Smooth muscle cell (in vitro differentiated cells): ENCODE measurements around the gene DSC2. TPM values are rescaled to one million over a fixed set of nuclear protein-coding genes. Genes with fewer than 3 reads are reported as not detected.
A peak's percentile ranks its signal among the peaks of the same experiment; 100 is the strongest.

Source experiments
- DNase-seq: peaks from one replicate; lab custom pipeline; 2025; ENCODE audit not compliant: unreplicated experiment; lab: John Stamatoyannopoulos, UW
- H2AFZ ChIP-seq: fragments of 200-600 bp; sonication (generic); 2 replicates; pipeline ENCODE4 v1.6.0; 2016; ENCODE audit warnings: antibody characterized with exemption, low read depth, mild to moderate bottlenecking
- H3F3A ChIP-seq: fragments of 200-600 bp; sonication (generic); 2 replicates; pipeline ENCODE4 v1.6.0; 2017; ENCODE audit warnings: antibody characterized with exemption, low read depth
- H3K27ac ChIP-seq: fragments of 200-600 bp; sonication (generic); 2 replicates; pipeline ENCODE4 v1.5.1; 2016; ENCODE audit warnings: low read depth, mild to moderate bottlenecking
- H3K27me3 ChIP-seq: fragments of 200-600 bp; sonication (generic); 2 replicates; pipeline ENCODE4 v1.6.1; 2016; ENCODE audit warnings: low read depth, mild to moderate bottlenecking
- H3K36me3 ChIP-seq: fragments of 200-600 bp; sonication (generic); 2 replicates; pipeline ENCODE4 v1.5.1; 2016; ENCODE audit warnings: low read depth
- H3K4me1 ChIP-seq: fragments of 200-600 bp; sonication (generic); 2 replicates; pipeline ENCODE4 v1.5.1; 2016; ENCODE audit warnings: low read depth
- H3K4me2 ChIP-seq: fragments of 200-600 bp; sonication (generic); 2 replicates; pipeline ENCODE4 v1.6.0; 2016; ENCODE audit warnings: mild to moderate bottlenecking
- H3K4me3 ChIP-seq: fragments of 200-600 bp; sonication (generic); 2 replicates; pipeline ENCODE4 v1.5.1; 2016; ENCODE audit warnings: mild to moderate bottlenecking
- H3K79me2 ChIP-seq: fragments of 200-600 bp; sonication (generic); 2 replicates; pipeline ENCODE4 v1.6.0; 2016; ENCODE audit warnings: low read depth, mild to moderate bottlenecking
- H3K9ac ChIP-seq: fragments of 200-600 bp; sonication (generic); 2 replicates; pipeline ENCODE4 v1.6.0; 2016; ENCODE audit warnings: low read depth
- H3K9me3 ChIP-seq: fragments of 200-600 bp; sonication (generic); replicated peaks from 2 replicates; pipeline ENCODE4 v1.5.1; 2016; ENCODE audit warnings: low read depth
- H4K20me1 ChIP-seq: fragments of 200-600 bp; sonication (generic); 2 replicates; pipeline ENCODE4 v1.6.0; 2016; ENCODE audit warnings: low read depth
- CTCF ChIP-seq: fragments of 200-600 bp; sonication (generic); IDR thresholded peaks from 2 replicates; pipeline ENCODE4 v1.5.1; 2017; ENCODE audit warnings: borderline replicate concordance, mild to moderate bottlenecking, antibody characterized with exemption; ENCODE audit not compliant: insufficient read depth, poor library complexity, severe bottlenecking
- WGBS: methylation state at CpG from one replicate; pipeline ENCODE4 v1.1.7; 2016; ENCODE audit warnings: low lambda C conversion rate; 5-methylcytosine and 5-hydroxymethylcytosine counted together
- polyA plus RNA-seq: library from polyadenylated mRNA; unstranded; fragments of >200 nt; fragmentation: Nextera tagmentation; extraction: Ambion mirVana; gene quantifications from 2 replicates; pipeline ENCODE4 v1.2.1, GENCODE V29; 2016
- total RNA-seq: library from RNA; depleted of rRNA; stranded (reverse); fragments of >200 nt; gene quantifications from 2 replicates; pipeline ENCODE4 v1.2.3, GENCODE V29; 2014

Gene DSC2
- total and polyA plus RNA-seq, 2 experiments from 2014 or later: 15.6 to 78.8 TPM

DNA sequence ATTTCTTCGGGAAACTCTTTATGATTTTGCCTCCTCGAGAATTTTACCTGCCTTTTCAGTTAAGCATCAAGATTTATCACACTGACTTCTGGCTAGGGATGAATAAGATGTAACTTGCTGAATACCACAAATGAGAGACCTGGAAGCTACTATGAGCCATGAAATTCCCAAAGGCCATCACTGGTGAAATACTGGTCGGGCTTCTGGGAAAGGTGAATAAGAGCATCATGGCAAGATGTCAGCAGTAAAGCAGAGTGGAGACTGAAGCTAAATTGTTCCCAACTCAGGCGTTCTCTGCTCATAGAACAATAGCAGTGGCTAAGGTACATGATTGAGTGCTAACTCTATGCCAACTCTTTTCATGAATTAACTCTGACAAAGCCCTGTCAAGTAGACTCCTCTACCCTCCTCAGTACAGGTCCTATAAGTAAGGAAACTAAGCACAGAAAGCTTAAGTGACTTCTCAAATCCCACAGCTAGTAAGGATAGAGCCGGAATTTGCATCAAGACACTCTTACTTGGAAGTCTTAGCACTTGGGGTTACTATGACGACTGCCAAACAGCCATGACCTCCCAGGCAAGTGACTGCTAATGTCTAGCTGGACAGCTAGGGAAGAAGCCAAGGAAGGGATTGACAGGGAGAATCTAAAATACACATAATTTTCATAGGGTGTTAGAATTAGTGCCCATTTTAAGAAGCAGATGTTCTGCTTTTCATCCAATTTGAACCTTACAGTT, 37.0 kb downstream of the DSC2 start:
- H2AFZ ChIP-seq: no peak overlapping the region

GRCh38 chr18:31064130-31064529, 38.1 kb downstream of the DSC2 start:
- TF ChIP-seq CTCF: no peak
- H3K9me3 ChIP-seq: no peaks in the 10 kb centered on the region
- no peak overlapping the region for H2AFZ ChIP-seq
- 0% methylated on average over 1 of the region's 1 CpG for WGBS
- H3K36me3 ChIP-seq: no peaks in the 10 kb centered on the region
- no peak overlapping the region for H3K4me2 ChIP-seq
- no peaks in the 10 kb centered on the region for H3K27me3 ChIP-seq
- H3K4me1 ChIP-seq: no peaks in the 10 kb centered on the region
- DNase-seq: no peak
- H3K4me3 ChIP-seq: no peak overlapping the region
- no peak overlapping the region for H3K9ac ChIP-seq
- H4K20me1 ChIP-seq: no peaks in the 10 kb centered on the region
- peak overlapping the region; percentile 67 for H3K27ac ChIP-seq
- H3F3A ChIP-seq: no peaks in the 10 kb centered on the region
- no peaks in the 10 kb centered on the region for H3K79me2 ChIP-seq

More for the DNA sequence above, 37.0 kb downstream of the DSC2 start:
- no peak for DNase-seq
- WGBS: 79% methylated on average over 6 of the region's 6 CpGs
- H3K36me3 ChIP-seq: no peaks in the 10 kb centered on the region
- H3K4me1 ChIP-seq: no peaks in the 10 kb centered on the region
- no peaks in the 10 kb centered on the region for H3K27me3 ChIP-seq
- no peak overlapping the region for H3K9ac ChIP-seq
- no peak overlapping the region for H3K4me3 ChIP-seq
- no peaks in the 10 kb centered on the region for H4K20me1 ChIP-seq
- TF ChIP-seq CTCF: no peak
- no peaks in the 10 kb centered on the region for H3F3A ChIP-seq
- no peaks in the 10 kb centered on the region for H3K9me3 ChIP-seq
- H3K79me2 ChIP-seq: no peaks in the 10 kb centered on the region
- H3K27ac ChIP-seq: peak overlapping the region; percentile 67
- H3K4me2 ChIP-seq: no peak overlapping the region

DNA sequence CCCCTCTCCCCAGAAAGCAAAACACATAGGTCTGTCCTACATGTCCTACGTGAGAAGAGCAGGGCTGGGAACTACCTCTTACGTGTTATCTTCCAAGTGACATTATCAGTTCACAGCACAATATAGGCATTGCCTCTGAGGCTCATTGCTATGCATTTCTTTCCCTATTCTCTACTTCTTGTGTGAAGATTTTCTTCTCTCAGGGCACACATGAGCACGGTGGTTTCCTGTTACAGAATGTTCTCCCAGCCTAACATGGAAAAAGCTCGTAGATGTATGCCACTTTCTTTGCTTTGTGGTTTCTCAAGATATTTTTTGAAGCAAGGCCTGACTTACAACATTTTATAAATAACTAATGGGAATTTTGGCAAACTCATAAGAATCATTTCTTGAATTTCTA, 40.3 kb downstream of the DSC2 start:
- Histone ChIP-seq H3K4me2 (no peak overlapping the region), H3K27me3 (no peaks in the 10 kb centered on the region), H3K4me1 (no peaks in the 10 kb centered on the region), H2AFZ (no peak overlapping the region), H3K9ac (no peak overlapping the region), H4K20me1 (no peaks in the 10 kb centered on the region), H3K9me3 (no peaks in the 10 kb centered on the region), H3F3A (no peaks in the 10 kb centered on the region), H3K79me2 (no peaks in the 10 kb centered on the region), H3K27ac (peak overlapping the region; percentile 13), H3K36me3 (no peaks in the 10 kb centered on the region), H3K4me3 (no peak overlapping the region)
- no peak for TF ChIP-seq CTCF
- DNase-seq: no peak
- 44% methylated on average over 4 of the region's 4 CpGs for WGBS

GRCh38 chr18:31058897-31059296, 43.3 kb downstream of the DSC2 start:
- Histone ChIP-seq H3K4me1 (no peaks in the 10 kb centered on the region), H3K9ac (no peak overlapping the region), H3K9me3 (no peaks in the 10 kb centered on the region), H3K4me2 (no peak overlapping the region), H3K36me3 (no peaks in the 10 kb centered on the region), H3K27me3 (no peaks in the 10 kb centered on the region), H3K4me3 (no peak overlapping the region), H3F3A (no peaks in the 10 kb centered on the region), H3K27ac (no peak overlapping the region), H3K79me2 (no peaks in the 10 kb centered on the region), H2AFZ (no peak overlapping the region), H4K20me1 (no peaks in the 10 kb centered on the region)
- DNase-seq: no peak
- 98% methylated on average over 3 of the region's 3 CpGs for WGBS
- no peak for TF ChIP-seq CTCF
